ENCODE measurements around the gene SENP1.
A peak's percentile ranks its signal among the peaks of the same experiment; 100 is the strongest.

Gene SENP1

DNA sequence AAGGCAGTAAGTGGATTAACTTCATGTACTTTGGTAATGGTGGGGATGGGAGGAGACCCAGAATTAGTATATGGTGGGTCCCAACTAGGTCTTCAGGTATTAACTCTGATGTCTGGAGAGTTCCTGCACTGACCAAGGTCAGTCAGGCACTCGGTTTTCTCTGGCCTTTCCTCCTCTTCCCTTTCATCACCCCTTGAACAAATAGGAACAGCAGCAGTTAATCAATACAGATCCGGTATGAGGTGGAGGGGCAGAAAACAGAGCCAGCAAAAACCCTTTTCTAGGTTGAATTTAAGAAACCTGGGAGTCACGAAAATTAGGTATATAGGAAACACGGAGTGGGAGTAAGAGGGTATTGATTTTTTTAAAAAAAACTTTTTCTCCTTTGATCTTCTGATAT lies 17.3 kb upstream of the SENP1 start:
- H3K36me3 ChIP-seq (ENCODE audit: control insufficient read depth in 4 of 4, insufficient read depth in 4 of 4, low read length in 3 of 4) = peaks cover 0 to 21% (median 14%) of the 10 kb centered on the region in 4 experiments
- H3K4me1 ChIP-seq (ENCODE audit: control extremely low read depth in 1 of 4, control insufficient read depth in 4 of 4, insufficient read depth in 4 of 4, low read length in 3 of 4) = peaks cover 8 to 15% (median 11%) of the 10 kb centered on the region in 4 experiments
- CTCF ChIA-PET = no interaction called here
- no peaks in the 10 kb centered on the region for H3K9me3 ChIP-seq (ENCODE audit: control extremely low read depth in 1 of 5, control insufficient read depth in 4 of 5, insufficient read depth in 2 of 5, low read depth in 1 of 5, low read length in 4 of 5)
- DNase-seq = no peak
- POLR2A ChIA-PET = no interaction called here
- H3K4me3 ChIP-seq (ENCODE audit: control insufficient read depth in 1 of 7, extremely low read depth in 1 of 7, insufficient read depth in 4 of 7, low read depth in 2 of 7, low read length in 6 of 7) = no peak overlapping the region
- WGBS (ENCODE audit: insufficient coverage) = 100% methylated on average over 1 of the region's 4 CpGs
- no peaks in the 10 kb centered on the region for H3K27me3 ChIP-seq (replicated peaks in 2 of 5; ENCODE audit: control insufficient read depth in 4 of 5, insufficient read depth in 5 of 5, low read length in 4 of 5)
- no peak overlapping the region for H3K27ac ChIP-seq (ENCODE audit: insufficient read depth in 1 of 2, low read depth in 1 of 2, low read length in 2 of 2, poor library complexity in 1 of 2, severe bottlenecking in 2 of 2)

DNA sequence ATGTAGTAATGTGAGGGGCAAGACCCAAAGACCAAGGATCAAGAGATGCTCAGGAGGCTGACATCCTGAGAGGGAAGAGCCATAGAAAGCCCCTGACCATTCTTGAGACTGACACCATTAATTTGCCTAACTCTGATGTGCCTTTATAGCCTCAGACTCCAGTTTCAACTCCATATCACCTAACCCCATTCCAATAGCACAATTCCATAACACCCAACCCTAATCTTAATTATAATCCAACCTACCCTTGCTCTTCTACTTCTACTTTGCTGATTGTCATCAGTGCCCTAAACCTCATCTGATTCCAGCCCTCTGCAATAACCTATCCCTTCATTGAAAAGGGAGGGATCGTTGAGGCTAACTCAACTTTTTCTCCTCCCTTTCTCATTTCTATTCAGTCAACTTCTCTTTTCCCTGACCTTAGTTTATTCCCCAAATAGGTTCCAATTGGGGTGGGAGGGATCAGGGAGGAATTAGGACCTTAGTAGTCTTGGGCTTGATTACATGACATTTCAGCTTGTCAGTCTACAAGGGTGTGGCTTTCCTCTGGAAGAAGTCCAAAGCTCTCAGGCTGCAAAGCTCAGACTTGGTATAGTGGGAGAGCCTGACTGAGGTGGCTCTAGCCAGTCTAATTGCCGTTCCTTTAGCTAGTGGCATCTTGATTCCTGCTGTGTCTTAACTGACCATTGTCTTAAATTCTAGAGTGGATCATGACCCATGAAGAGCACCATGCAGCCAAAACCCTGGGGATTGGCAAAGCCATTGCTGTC lies 16.4 kb upstream of the SENP1 start:
- H3K9me3 ChIP-seq (ENCODE audit: control extremely low read depth in 1 of 5, control insufficient read depth in 4 of 5, insufficient read depth in 2 of 5, low read depth in 1 of 5, low read length in 4 of 5) = no peaks in the 10 kb centered on the region
- H3K4me3 ChIP-seq (ENCODE audit: control insufficient read depth in 1 of 7, extremely low read depth in 1 of 7, insufficient read depth in 4 of 7, low read depth in 2 of 7, low read length in 6 of 7) = no peak overlapping the region
- WGBS (ENCODE audit: insufficient coverage) = 88% methylated on average over 1 of the region's 2 CpGs
- H3K27me3 ChIP-seq (replicated peaks in 2 of 5; ENCODE audit: control insufficient read depth in 4 of 5, insufficient read depth in 5 of 5, low read length in 4 of 5) = no peaks in the 10 kb centered on the region
- peaks cover 0 to 19% (median 11%) of the 10 kb centered on the region in 4 experiments for H3K36me3 ChIP-seq (ENCODE audit: control insufficient read depth in 4 of 4, insufficient read depth in 4 of 4, low read length in 3 of 4)
- H3K4me1 ChIP-seq (ENCODE audit: control extremely low read depth in 1 of 4, control insufficient read depth in 4 of 4, insufficient read depth in 4 of 4, low read length in 3 of 4) = peaks cover 8 to 15% (median 11%) of the 10 kb centered on the region in 4 experiments
- H3K27ac ChIP-seq (ENCODE audit: insufficient read depth in 1 of 2, low read depth in 1 of 2, low read length in 2 of 2, poor library complexity in 1 of 2, severe bottlenecking in 2 of 2) = no peak overlapping the region
- DNase-seq = no peak
- CTCF ChIA-PET = no interaction called here
- POLR2A ChIA-PET = no interaction called here

DNA sequence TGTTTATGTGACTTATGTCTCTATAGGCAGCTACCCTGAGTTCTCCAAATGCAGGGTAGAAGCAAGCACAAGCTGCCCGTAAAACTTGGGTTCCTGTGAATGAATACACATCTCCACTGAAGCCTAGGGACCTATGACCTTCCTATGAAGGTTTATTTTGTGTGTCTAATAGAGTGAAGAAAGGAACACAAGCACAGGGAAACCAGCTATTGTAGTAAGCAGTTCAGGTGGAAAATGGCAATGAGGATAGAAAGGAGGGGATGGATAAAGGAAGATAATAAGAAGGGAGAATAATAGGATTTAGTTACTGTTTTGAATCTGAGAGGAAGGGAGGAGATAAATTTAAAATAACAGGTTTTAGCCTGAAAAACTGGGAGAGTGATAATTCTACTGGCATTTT lies 15.6 kb upstream of the SENP1 start:
- Histone ChIP-seq H3K36me3 (ENCODE audit: control insufficient read depth in 4 of 4, insufficient read depth in 4 of 4, low read length in 3 of 4) (peaks cover 0 to 16% (median 11%) of the 10 kb centered on the region in 4 experiments), H3K27ac (ENCODE audit: insufficient read depth in 1 of 2, low read depth in 1 of 2, low read length in 2 of 2, poor library complexity in 1 of 2, severe bottlenecking in 2 of 2) (no peak overlapping the region), H3K4me1 (ENCODE audit: control extremely low read depth in 1 of 4, control insufficient read depth in 4 of 4, insufficient read depth in 4 of 4, low read length in 3 of 4) (peaks cover 8 to 15% (median 11%) of the 10 kb centered on the region in 4 experiments), H3K27me3 (replicated peaks in 2 of 5; ENCODE audit: control insufficient read depth in 4 of 5, insufficient read depth in 5 of 5, low read length in 4 of 5) (no peaks in the 10 kb centered on the region), H3K9me3 (ENCODE audit: control extremely low read depth in 1 of 5, control insufficient read depth in 4 of 5, insufficient read depth in 2 of 5, low read depth in 1 of 5, low read length in 4 of 5) (no peaks in the 10 kb centered on the region), H3K4me3 (ENCODE audit: control insufficient read depth in 1 of 7, extremely low read depth in 1 of 7, insufficient read depth in 4 of 7, low read depth in 2 of 7, low read length in 6 of 7) (no peak overlapping the region)
- CTCF ChIA-PET = no interaction called here
- WGBS (ENCODE audit: insufficient coverage) = no CpG with 5 or more reads among the region's 1 CpG
- DNase-seq = no peak
- POLR2A ChIA-PET = no interaction called here

DNA sequence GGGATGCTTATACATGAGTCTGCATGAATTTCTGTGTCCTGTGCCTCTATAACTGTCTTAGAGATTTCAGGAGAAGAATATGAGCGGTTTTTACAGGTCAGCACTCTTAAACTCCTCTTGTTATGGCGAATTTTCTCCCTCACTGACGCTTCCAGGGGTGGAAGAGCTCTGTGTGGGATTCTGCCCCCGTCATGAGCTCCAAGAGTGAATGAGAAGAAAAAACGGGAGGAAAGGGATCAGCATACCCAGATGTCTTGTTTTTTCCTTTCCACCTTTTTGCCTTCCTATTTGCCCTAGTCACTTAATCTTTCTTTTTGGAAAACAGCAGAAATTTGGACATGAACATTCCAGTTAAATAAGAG lies 13.9 kb upstream of the SENP1 start:
- POLR2A ChIA-PET = interaction anchor here (1.4 kb wide), 1 partner anchor 14 kb away, joined by 4 read pairs; the partner anchor contains the start of gene SENP1
- no peaks in the 10 kb centered on the region for H3K27me3 ChIP-seq (replicated peaks in 2 of 5; ENCODE audit: control insufficient read depth in 4 of 5, insufficient read depth in 5 of 5, low read length in 4 of 5)
- peaks cover 0 to 10% (median 7%) of the 10 kb centered on the region in 4 experiments for H3K36me3 ChIP-seq (ENCODE audit: control insufficient read depth in 4 of 4, insufficient read depth in 4 of 4, low read length in 3 of 4)
- peak overlapping the region in 6 of 7 experiments; percentile 73 to 94 (median 84) for H3K4me3 ChIP-seq (ENCODE audit: control insufficient read depth in 1 of 7, extremely low read depth in 1 of 7, insufficient read depth in 4 of 7, low read depth in 2 of 7, low read length in 6 of 7)
- CTCF ChIA-PET = interaction anchor here (1.4 kb wide), 1 partner anchor 44 kb away, joined by 5 read pairs; no protein-coding TSS in a partner anchor
- WGBS (ENCODE audit: insufficient coverage) = 35% methylated on average over 4 of the region's 5 CpGs
- no peak for DNase-seq
- H3K27ac ChIP-seq (ENCODE audit: insufficient read depth in 1 of 2, low read depth in 1 of 2, low read length in 2 of 2, poor library complexity in 1 of 2, severe bottlenecking in 2 of 2) = no peak overlapping the region
- H3K4me1 ChIP-seq (ENCODE audit: control extremely low read depth in 1 of 4, control insufficient read depth in 4 of 4, insufficient read depth in 4 of 4, low read length in 3 of 4) = peaks cover 8 to 15% (median 11%) of the 10 kb centered on the region in 4 experiments
- H3K9me3 ChIP-seq (ENCODE audit: control extremely low read depth in 1 of 5, control insufficient read depth in 4 of 5, insufficient read depth in 2 of 5, low read depth in 1 of 5, low read length in 4 of 5) = no peaks in the 10 kb centered on the region

DNA sequence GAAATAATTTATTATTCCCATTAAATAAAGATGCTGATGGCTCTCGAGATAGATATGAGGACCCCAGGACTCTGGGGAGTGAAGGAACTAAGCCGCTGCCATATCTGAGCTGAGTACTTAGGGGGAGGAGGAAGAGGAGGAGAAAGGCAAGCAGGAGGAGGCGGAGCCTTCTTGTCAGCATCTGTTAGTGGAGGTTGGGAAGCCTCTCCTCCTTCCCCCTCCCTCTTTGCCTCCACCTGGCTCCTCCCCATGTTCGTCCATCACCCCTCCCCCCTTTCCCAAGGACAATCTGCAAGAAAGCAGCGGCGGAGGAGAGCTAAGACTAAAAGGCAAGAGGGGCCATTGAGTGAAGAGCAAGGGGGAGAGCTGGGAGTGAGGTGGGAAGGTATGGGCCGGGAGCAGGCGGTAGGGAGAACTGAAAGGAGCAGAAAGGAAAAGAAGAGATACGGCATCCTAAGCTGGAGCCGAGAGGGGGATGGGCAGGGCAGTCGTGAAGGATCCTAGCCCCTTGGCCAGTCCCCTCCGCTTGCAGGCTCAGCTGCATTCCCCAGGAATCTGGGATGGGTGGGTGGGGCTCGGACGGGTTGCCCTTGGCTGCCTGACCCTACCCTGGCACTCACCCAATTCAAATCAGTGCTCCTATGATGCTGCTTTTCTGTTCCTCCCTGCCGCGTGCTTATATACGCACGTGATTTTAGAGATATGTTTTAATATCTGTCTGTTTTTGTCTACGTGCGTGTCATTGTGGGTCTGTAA lies 13.4 kb upstream of the SENP1 start, which contains the start of gene PFKM:
Gene PFKM (plus strand): TSS at position 287 of the 756 bp plus-strand sequence. CDS start 3,411 bp downstream, outside the sequence.
- ChIA-PET CTCF (interaction anchor here (0.8 to 1.4 kb wide), 2 partner anchors 36 to 44 kb away, joined by 3 to 5 read pairs; no protein-coding TSS in a partner anchor), POLR2A (interaction anchor here (1.4 kb wide), 1 partner anchor 14 kb away, joined by 4 read pairs; the partner anchor contains the start of gene SENP1)
- Histone ChIP-seq H3K4me1 (ENCODE audit: control extremely low read depth in 1 of 4, control insufficient read depth in 4 of 4, insufficient read depth in 4 of 4, low read length in 3 of 4) (peaks cover 8 to 15% (median 11%) of the 10 kb centered on the region in 4 experiments), H3K4me3 (ENCODE audit: control insufficient read depth in 1 of 7, extremely low read depth in 1 of 7, insufficient read depth in 4 of 7, low read depth in 2 of 7, low read length in 6 of 7) (peak within 1 kb of the TSS; percentile 56 to 94 (median 81)), H3K27me3 (replicated peaks in 2 of 5; ENCODE audit: control insufficient read depth in 4 of 5, insufficient read depth in 5 of 5, low read length in 4 of 5) (no peaks in the 10 kb centered on the region), H3K9me3 (ENCODE audit: control extremely low read depth in 1 of 5, control insufficient read depth in 4 of 5, insufficient read depth in 2 of 5, low read depth in 1 of 5, low read length in 4 of 5) (no peaks in the 10 kb centered on the region), H3K27ac (ENCODE audit: insufficient read depth in 1 of 2, low read depth in 1 of 2, low read length in 2 of 2, poor library complexity in 1 of 2, severe bottlenecking in 2 of 2) (no peak within 1 kb of the TSS), H3K36me3 (ENCODE audit: control insufficient read depth in 4 of 4, insufficient read depth in 4 of 4, low read length in 3 of 4) (peaks cover 0 to 10% (median 7%) of the 10 kb centered on the region in 4 experiments)
- WGBS (ENCODE audit: insufficient coverage) = 0% methylated on average over 13 of the region's 20 CpGs
- peak; percentile 75 to 89 (median 88) for DNase-seq

DNA sequence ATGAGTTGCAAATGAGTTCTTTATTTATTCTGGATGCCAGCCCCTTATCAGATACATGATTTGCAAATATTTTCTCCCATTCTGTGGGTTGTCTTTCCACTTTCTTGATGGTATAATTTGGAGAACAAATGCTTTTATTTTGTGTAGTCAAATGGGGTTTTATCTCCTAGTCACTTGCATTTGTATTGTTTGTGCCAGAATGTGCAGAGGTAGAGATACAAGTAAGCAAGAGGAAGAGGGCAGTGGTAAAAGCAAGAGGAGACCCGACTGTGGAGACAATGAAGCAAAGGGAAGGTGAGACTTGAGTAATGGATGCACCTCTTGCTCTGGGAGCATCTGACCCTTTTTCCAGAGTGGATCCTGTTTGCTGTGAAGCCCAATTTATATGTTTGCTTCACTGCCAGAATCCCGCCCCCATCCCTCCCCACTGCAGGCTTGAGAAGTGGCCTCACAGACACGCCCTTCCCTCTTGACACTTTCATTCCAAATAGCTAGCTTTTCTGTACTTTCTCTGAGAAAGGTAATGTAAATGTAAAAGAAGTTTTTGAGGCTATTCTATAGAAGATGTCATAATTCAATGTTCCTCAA lies 12.5 kb upstream of the SENP1 start:
- peak in 2 of 3 donors; percentile 16 to 51 for DNase-seq
- Histone ChIP-seq H3K27me3 (replicated peaks in 2 of 5; ENCODE audit: control insufficient read depth in 4 of 5, insufficient read depth in 5 of 5, low read length in 4 of 5) (no peaks in the 10 kb centered on the region), H3K4me3 (ENCODE audit: control insufficient read depth in 1 of 7, extremely low read depth in 1 of 7, insufficient read depth in 4 of 7, low read depth in 2 of 7, low read length in 6 of 7) (peak overlapping the region in 5 of 7 experiments; percentile 73 to 94 (median 81)), H3K9me3 (ENCODE audit: control extremely low read depth in 1 of 5, control insufficient read depth in 4 of 5, insufficient read depth in 2 of 5, low read depth in 1 of 5, low read length in 4 of 5) (no peaks in the 10 kb centered on the region), H3K4me1 (ENCODE audit: control extremely low read depth in 1 of 4, control insufficient read depth in 4 of 4, insufficient read depth in 4 of 4, low read length in 3 of 4) (peaks cover 8 to 15% (median 11%) of the 10 kb centered on the region in 4 experiments), H3K27ac (ENCODE audit: insufficient read depth in 1 of 2, low read depth in 1 of 2, low read length in 2 of 2, poor library complexity in 1 of 2, severe bottlenecking in 2 of 2) (no peak overlapping the region), H3K36me3 (ENCODE audit: control insufficient read depth in 4 of 4, insufficient read depth in 4 of 4, low read length in 3 of 4) (peaks cover 0 to 8% (median 5%) of the 10 kb centered on the region in 4 experiments)
- ChIA-PET POLR2A (no interaction called here), CTCF (interaction anchor here (0.8 kb wide), 1 partner anchor 37 kb away, joined by 3 read pairs; no protein-coding TSS in a partner anchor)
- 67% methylated on average over 1 of the region's 3 CpGs for WGBS (ENCODE audit: insufficient coverage)
